ENCODE results near the gene NAV2.
A peak's percentile ranks its signal among the peaks of the same experiment; 100 is the strongest.
"Not testable (repeated sequence)": the region's sequence is repeated elsewhere in the genome, so short reads cannot be mapped to it uniquely, and the experiment has no call there.

NAV2 gene

DNA sequence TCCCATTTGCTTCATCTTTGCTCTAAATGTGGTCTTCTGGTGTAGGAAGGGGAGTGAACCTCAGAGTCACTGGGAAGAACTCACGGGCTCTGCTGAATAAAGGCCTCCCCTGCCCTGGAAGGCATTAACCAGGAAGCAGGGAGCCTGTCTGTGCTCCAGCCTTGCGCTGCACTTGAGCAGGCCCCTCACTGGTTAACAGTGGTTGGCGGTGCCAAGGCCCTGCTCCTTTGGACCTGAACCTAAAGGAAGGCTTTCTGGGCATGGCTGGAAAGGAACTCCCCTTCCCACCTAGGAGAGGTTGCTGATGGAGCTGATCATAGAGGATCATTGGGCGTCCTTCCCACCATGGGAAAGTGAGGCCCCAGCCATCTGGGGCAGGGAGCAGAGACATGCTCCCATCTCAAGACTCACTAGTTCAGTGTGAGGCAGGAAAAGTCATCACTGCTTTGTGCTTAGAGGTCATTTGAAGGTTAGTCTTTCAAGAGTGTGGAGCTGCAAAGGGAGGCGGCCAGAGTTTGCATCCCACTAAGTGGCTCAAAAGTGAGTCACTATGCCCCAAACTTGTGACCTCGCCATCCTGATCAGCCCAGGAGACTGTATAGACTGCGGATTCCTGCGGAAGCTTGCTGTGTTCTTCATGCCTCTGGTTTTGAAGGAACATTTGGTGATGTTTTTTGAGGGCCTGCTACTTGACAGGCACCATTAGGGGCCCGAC lies 397.3 kb downstream of the NAV2 start:
- no peak for DNase-seq

DNA sequence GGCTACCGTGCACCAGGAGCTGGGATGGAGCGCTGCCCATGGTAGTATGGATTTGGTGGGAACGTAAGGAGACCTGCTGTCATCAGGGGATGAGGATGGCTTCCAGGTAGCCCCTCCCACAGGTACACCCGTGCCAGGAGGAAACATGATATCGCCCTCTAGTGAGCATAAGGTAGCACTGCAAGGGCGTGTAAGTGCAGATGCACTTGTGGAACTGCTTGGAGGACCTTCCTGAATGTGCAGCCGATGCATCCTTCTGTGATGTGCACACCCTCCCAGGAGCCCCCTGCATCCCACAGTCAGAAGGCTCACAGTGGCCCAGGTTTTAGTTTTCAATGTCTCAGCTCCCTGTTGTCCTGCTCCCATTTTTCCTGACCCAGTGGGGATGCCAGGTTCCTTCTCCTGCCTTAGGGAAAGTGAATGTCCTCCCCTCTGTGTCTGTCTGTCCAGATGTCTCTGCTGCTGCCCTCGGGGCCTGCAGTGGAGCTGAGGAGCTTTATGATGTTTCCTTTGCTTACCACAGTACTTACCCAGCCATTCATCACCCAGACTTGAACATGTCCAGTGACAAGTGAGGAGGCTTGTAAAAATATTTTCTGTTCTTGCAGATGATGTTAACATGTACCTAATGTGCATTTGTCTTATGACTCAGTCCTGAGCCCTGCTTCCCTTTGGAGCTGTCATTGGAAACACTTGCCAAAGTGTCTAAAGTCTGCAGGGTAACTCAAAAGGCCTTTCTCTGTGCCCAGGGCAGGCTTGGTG lies 398.5 kb downstream of the NAV2 start:
- DNase-seq, result no peak

DNA sequence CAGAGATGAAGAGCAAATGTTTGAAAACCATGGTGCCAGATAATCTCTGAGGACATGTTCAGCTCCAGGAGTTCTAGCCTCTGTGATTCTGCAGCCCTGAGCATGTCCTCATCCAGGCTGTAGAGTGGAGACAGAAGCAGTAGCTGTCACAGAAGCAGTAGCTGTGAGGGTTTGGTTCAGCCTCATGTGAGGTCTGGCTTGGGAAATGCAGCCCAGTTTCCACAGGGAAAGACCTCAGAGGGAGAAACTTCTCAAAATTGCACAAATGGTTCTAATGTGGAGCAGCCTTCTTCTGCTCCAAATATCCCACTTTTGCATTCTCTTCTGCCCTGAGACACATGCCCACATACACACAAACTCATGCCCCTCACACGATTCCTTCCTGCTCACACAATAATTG lies 399.2 kb downstream of the NAV2 start:
- no peak for DNase-seq

DNA sequence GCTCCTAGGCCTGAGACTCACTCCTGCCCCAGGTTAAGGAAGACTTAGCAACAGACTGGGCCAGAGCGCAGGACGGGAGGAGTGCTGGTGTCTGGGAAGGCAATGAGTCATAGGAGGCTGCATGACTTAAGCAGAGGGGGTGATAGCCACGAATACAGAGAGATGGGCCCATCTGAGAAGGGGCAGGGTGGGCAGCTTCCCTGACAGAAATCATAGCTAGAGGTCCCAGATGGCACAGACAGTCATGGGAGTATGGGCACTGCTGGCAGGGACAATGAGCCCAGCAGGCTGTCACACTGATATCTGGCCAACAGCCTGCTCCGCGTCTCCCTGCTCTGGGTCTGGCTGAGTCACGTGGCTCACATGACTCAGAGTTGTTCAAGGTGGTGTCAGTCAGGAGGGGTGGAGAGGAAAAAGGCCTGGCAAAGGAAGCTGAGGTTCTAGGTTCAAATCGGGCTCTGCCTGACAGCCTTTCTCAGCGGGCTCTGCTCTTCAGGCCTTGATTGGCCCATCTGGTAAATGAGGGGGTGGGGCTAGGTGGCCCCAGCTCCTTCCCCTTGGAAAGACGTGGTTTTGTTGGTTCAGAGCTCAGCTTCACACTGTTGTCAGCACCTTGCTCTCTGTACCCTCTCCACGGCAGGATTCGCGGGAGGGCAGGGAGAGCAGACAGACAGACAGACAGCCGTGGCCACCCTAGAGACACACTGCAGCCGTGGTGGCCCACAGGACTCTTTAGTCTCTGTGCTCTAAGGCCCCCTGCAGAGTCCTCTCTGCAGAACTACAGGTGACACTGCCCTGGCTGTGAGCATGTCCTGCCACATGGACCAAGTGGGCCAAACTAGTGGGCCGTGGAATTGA lies 399.9 kb downstream of the NAV2 start:
- no peak for DNase-seq

DNA sequence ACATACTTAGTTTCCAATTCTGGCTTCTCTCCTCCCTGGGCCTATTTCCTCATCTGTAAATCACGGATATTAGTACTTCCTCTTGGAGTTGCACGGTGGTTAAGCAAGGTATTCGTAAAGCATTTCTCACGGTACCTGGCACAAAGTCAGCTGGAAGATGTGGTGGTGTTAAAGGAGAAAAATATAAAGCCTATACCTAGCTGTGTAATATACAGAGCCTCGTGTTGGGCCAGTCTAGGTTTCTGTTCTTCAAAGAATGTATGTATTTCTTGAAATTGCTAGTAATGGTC lies 400.5 kb downstream of the NAV2 start:
- no peak for DNase-seq

DNA sequence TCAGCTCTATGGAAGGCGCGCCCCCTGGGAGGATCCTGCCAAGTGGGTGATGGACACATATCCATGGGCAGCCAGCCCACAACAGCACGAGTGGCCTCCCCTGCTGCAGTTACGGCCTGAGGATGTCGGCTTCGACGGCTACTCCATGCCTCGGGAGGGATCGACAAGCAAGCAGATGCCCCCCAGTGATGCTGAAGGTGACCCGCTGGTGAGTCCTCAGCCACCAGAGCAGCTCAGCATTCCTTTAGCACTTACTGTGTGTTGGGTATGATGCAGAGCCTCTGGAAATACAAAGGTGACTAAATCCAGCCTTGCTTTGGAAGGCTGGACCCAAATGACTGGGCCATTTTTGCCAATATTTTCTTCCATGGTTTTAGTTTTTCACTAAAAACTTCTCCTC lies 402.0 kb downstream of the NAV2 start:
- DNase-seq, result no peak

DNA sequence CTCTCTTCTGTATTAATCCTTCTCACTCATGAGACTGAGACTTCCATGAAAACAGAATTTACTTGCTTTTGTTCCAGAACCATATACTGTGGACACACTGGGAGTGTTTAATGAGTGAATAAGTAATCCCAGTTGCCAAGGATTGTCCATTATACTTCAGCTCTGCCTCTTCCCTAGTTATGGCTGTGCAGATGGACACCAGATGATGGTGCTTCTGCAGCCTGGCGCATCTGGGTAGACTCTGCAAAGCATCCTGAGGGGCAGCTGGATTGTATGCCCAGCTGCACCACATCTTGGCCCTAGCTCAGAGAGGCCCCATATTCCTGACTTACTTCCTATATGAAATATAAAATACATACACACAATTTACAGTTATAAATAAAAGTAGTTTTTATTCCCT lies 404.2 kb downstream of the NAV2 start:
- DNase-seq, result no peak

DNA sequence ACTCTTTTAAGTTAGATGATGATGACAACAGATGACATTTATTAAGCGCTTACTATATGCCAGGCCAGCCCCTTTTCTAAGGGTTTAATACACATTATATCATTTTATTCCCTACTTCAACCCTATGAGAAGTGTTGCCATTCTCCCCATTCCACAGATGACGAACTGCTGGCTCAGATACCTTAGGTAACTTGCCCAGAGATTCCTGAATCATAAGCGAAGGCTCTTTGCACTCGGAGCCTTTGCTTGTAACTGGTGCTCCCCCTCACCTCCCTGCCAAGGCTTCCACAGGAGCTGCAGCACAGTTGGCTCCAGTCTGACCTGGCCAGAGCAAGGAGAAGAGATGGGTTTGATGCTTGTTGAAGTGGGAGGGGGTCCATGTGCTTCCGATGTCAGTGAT lies 404.7 kb downstream of the NAV2 start:
- no peak for DNase-seq

DNA sequence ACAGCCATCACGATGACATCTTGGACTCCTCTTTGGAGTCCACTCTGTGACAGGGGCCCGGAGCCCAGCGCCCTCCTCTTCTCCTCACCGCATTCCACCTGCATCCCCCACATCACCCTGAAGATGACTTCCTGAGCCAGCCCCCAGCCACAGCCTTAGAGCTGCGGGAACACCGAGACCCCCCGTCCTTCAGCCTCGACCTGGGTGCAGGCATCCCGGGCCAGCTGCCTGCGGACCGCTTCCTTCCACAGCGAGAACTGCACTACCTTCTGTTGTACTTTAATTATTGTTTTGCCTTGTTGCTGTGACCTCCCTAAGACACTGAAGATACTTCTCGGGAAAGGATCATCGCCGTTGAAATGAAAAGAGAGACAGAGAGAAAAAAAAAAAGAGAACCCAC lies 405.6 kb downstream of the NAV2 start:
- DNase-seq, result no peak

DNA sequence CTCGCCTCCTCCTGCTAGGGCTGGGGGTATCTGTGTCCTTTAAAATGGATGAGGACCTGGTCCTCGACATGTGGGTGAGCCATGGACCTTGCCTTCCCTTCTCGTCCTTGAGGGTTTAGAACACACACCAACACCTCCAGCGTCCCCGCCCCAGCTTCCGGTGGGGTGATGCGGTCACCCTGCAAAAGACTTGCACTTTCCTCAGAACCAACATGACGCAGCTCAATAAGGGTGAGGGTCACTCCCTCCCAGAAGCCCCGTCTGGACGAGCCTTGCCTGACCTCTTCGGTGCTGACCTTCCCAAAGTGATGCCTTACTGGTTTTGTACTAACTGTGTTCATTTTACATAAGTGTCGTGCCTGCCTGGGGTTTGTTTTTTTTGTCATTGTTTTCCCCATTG lies 406.7 kb downstream of the NAV2 start:
- DNase-seq, result no peak

DNA sequence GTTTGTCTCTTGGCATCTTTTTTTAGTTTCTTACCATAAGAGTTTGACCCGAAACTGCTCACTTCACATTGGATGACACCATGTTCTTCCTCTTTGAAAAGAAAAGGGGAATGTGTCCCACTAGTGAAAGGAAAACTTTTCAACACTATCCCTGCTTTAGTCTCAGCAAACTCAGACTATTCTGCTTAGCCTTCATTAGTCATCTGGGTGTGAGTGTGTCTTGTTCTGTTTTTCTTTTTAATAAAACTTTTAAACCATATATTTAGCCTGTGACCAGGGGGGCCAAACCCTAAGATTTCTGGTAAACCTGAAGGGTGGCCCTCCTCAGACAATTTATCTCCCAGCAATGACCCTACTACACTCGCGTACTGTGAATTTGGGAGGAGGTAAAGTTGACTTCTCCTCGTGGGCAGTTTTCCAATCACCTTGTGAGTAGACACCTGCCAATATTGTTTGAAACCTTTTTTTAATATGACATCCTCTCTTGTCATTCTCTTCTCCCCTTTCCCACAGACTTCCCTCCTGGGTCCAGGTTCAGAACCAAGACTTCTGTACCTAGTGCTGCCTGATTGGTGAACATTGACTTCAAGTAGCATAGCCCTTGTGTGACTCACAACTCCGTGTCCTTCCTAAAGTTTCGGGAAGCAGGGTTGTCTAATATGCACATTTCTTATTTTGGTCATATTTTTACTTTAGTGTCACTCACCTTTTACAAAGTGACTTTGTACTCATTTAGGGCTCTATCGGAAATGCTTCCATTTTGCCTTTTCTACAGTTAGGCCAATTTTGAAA lies 407.7 kb downstream of the NAV2 start:
- DNase-seq, result no peak

DNA sequence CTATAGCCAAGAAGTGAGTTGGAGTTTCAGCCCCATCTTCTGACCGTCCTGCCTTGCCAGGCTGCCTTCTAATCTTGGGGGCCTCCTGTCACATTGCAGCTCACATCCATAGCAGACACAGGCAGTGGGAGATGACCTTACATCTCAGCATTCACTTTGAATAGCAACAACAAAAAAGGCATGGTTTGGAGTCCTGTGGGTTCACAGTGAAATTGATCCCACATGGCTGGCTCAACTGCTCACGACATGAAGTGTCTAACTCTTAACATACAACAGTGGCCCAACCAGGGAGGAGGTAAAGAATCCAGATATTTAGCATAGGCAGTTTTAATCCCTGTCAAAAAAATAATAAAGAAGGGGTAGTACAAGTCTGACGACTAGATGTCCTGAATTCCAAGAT lies 409.5 kb downstream of the NAV2 start:
- no peak for DNase-seq

DNA sequence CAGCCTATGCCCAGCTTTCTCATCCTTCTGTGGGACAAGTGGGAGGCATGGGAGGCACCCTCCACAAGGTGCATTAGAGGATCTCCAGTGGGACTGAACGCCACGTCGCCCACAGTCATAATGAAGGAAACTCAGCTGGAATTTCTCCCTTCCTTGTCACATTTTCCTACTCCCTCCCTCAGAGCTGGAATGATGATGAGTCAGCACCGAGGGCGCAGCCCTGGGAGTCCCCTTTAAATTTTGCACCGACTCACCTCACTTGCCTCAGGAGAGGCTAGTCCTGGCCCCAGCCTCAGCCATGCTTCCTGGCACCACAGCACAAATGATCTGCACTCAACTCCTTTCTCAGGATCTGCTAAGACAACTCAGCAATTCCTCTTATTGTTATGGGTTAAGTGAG lies 413.3 kb downstream of the NAV2 start:
- no peak for DNase-seq

DNA sequence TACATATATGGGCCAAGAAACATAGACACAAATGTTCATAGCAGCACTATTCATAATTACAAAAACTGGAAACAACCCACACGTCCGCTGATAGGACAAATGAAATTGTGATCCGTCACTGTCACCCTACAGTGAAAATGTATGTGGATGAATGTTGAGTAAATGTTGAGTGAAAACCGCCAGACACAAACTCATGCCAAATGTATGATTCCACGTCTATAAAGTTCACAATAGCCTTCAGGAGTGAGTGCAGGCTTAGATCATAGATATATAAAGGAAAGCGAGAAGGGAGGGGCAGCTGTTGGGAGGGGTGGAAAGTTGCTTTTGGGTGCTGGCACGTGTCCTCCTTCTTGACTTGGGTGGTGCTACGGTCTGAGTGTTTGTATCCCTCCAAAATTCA lies 414.1 kb downstream of the NAV2 start:
- no peak for DNase-seq

DNA sequence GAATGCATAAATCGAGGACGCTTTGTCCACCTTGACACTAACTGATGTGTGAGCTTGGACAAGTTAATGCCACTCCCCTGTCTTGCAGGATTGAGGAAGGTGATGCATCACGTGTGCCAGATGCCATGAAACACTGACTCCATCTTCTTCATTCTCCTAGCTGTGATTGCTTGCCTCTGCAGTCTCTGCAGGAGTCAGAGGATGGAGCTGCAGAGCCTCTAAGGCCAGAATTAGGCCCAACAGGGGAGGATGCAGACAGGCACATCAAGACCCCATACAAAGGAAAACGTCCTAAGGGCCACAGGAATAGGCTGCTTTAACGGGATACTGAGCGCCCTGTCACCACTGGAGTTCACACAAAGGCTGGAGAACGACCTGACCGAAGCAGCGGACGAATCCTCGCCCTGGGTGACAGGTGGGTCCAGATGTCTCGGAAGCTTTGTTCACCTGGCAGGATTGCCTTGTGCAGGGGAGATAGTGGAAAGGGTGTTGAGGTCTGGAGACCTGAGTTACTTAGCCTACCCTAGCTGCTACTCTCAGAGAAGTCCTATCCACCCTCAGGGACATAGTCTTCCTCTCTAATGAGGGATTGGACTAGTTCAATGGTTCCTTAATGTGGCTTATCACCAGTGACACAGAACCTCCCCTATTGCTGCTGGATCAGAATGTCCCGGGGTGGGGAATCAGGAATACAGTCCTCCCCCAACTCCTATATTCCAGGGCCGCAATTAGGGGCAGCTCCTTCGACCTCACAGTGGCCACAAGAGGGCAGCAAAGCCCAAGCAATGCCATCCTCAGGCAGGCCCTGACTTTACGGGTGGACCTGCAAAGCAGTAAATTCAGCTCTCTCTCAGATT lies 415.3 kb downstream of the NAV2 start:
- peak; percentile 63 for DNase-seq

DNA sequence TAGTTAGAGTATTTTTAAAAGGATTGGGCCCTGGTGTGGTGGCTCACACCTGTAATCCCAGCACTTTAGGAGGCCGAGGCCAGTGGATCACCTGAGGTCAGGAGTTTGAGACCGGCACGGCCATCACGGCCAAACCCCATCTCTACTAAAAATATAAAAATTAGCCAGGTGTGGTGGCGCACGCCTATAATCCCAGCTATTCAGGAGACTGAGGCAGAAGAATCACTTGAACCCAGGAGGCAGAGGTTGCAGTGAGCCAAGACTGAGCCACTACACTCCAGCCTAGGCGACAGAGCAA lies 415.8 kb downstream of the NAV2 start:
- not testable (repeated sequence) for DNase-seq

DNA sequence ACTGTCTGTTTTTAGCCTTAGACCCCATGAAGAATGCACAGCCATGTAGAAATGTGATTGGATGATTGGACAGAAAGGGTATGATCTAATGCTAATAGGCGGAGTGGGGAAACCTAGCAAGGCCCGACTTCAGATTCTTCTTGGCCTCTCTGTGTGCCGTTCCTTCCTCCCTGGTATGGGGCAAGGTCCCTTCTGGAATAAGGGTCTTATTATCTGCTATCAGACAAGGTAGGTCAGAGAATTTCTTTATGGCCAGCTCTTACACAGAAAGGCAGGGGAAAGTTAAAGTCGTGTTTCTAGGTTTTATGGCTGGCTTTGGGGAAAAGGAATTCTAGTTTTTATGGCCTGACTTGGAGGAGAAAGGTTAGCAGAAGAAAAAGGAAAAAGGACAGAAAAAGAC lies 417.0 kb downstream of the NAV2 start:
- no peak for DNase-seq

DNA sequence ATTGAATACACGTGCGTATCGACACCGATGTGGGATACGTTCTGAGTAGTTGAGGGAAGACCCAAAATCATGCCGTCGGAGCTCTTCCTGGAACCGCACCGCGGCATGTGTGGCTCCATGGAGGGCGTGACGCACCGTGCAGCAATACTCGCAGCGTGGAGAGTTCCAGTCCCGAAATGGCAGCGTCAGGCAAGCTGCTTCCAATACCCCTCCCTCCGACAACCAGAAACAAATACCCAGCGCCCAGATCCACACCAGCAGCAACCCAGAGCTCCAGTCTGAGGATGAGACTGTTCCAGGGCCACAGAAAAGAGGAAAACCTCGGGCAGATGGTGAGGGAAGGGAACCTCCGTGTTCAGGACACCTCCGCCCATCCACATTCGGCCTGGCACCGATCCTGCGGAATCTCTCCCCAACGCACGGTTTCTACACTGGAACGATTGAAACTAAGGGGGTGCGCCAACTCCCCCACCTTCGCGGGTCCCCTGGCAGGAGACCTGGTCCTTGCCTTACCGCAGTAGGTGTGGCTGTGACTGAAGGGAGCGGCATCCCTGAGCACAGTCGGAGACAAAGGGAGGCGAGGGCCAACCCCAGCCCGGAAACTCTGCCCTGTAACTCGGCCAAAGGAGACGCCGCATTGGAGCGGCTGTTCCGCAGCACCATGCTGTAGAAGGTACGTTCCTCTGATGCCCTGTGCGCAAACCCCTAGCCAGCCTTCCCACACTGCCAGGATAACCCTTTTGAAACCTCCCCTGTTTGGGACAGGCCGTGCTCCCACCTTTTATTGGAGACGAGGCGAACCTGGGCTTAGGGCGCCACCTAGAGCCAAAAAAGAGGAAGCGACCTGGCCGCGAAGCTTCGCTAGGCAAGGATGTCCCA lies 419.4 kb downstream of the NAV2 start:
- DNase-seq, result peak; percentile 25

DNA sequence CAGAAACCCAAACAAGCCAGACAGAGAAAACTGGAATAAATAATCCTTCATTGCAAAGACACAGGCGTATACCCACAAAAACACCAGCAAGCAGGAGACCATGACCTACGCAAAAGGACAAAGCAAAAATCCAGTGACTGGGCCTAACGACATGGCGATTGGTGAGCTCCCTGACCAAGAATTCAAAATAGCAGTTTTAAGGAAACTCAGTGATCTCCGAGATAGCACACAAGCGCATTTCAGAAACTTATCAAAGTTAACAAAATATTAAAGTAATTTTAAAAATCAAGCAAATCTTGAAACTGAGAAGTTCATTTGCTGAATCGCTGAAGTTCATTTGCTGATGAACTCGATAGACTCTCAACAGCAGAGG lies 420.0 kb downstream of the NAV2 start:
- no peak for DNase-seq

DNA sequence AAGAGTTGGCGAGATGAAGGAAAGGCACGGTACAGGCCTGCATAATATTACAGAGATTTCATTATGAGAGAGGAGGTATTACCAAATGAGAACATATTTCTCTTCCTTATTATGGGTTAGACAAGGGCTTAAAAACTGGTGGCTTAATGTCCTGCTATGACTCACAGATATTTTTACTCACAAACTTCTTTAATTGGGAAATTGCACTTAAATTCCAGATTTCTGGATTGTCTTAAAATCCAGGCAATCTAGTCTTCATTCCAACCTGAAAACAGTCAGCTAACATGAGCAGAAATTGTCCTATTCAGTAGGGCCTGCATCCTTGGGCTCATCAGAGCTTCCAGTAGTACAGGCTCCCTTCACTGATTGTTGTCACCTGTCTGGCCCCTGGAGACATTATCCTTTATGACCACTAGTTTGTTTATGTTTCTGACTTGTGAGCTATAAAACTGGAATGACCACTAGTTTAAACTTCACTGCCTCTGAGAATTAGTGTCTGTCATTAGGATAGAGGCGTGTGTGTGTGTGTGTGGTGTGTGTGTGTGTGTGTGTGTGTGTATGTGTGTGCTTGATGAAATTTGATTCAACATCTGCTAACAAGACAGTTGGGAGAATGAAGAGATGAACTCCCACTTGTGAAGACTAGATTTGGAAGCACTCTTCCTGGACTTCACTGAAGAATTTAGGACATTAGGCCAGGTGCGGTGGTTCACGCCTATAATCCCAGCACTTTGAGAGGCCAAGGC lies 422.5 kb downstream of the NAV2 start:
- no peak for DNase-seq

DNA sequence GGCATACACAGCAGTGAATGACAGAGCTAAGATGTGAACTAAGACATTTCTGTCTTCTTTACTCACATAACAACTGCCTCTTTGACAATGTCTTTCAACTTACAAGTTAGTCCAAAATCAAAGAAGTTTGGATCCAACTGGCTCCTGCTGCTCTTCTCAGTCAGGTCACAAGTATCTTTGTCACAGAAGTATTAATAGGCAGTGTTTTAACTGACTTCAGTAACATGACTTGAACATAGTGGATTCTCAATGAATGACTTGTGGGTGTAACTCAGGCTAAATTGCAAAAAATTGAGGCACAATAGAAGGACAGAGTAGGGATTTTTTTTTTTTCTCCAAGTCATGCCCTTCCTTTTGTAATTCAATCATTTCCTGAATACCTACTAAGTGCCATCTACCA lies 425.0 kb downstream of the NAV2 start:
- no peak for DNase-seq
